Measurements from ENCODE around the gene AKAP13.

- TF ChIP-seq CTCF (IDR thresholded peaks at IDR 0.05) (no peak), POLR2A (IDR thresholded peaks at IDR 0.05) (no peak)
Observed at GRCh38 chr15:85576392-85576791, 196.0 kb downstream of the AKAP13 start.

Data from uterus (tissue), 2 donors.